HCT116 (cell line): Measurements from ENCODE around the gene LYPD5. TPM values are rescaled to one million over a fixed set of nuclear protein-coding genes. Genes with fewer than 3 reads are reported as not detected.

Experiments used
- ATAC-seq: fragments of 200-7000 bp; cut with Tn5 transposase; 2 replicates; pipeline ENCODE4 v1.9.1; 2020; ENCODE audit warnings: mild to moderate bottlenecking, moderate library complexity
- BruUV-seq: library from RNA; stranded (reverse); fragments of 400-500 nt; replicated peaks from 2 replicates; lab custom pipeline; 2021; lab: Mats Ljungman, UMichigan
- CTCF ChIA-PET: fragments of 300-600 bp; sonication (Branson Sonifier 250); formaldehyde crosslinking; loops from one replicate; lab custom pipeline; 2021; ENCODE audit warnings: antibody characterized with exemption; lab: Charles Lee
- POLR2A ChIA-PET: fragments of 300-600, 350-600 bp; sonication (Branson Sonifier 250); formaldehyde crosslinking; loops from one replicate; lab custom pipeline; 2021; ENCODE audit warnings: antibody characterized with exemption; lab: Charles Lee
- RAD21 ChIA-PET, 2 experiments: fragments of 300-600 bp; sonication (Branson Sonifier 250); formaldehyde crosslinking; loops; one replicate each; lab custom pipeline; 2023; ENCODE audit warnings: low total read pairs in 2 of 2; ENCODE audit not compliant: uncharacterized antibody in 2 of 2, unreplicated experiment in 2 of 2, low non-redundant PET in 1 of 2; lab: Charles Lee
- DNase-seq: peaks from one replicate; pipeline ENCODE4 v3.0.0-alpha.2; 2010; ENCODE audit warnings: low read depth, low spot score
- H2AFZ ChIP-seq: fragments of 200-600 bp; shearing (Covaris generic), sonication (generic); 2 replicates; pipeline ENCODE4 v1.6.1; 2017; ENCODE audit warnings: low read depth, mixed run types, mixed read lengths, antibody characterized with exemption, low read length; ENCODE audit not compliant: poor library complexity, severe bottlenecking
- H3K27ac ChIP-seq: 2 replicates; pipeline ENCODE4 v1.5.1; 2012; ENCODE audit warnings: low read depth, low read length
- H3K27me3 ChIP-seq: fragments of 200-600 bp; sonication (generic); 2 replicates; pipeline ENCODE4 v1.6.1; 2016; ENCODE audit warnings: mixed run types, low read length, mixed read lengths; ENCODE audit not compliant: insufficient read depth
- H3K36me3 ChIP-seq, 2 experiments: fragments of 200-500 bp in 1 of 2; fragments of 200-600 bp in 1 of 2; sonication (Bioruptor generic) in 1 of 2; sonication (generic) in 1 of 2; 2 replicates each; pipeline versions ENCODE4 v1.5.1 to v1.6.1; 2014 to 2016; ENCODE audit warnings: low read length in 2 of 2, inconsistent platforms in 1 of 2, mixed read lengths in 1 of 2, mixed run types in 1 of 2; ENCODE audit not compliant: insufficient read depth in 2 of 2, control insufficient read depth in 1 of 2
- H3K4me1 ChIP-seq, 2 experiments: fragments of 200-600 bp in 1 of 2; sonication (generic) in 1 of 2; 2 replicates each; pipeline versions ENCODE4 v1.5.1 to v1.6.1; 2012 to 2017; ENCODE audit warnings: low read length in 2 of 2, inconsistent platforms in 1 of 2, mild to moderate bottlenecking in 1 of 2, mixed read lengths in 1 of 2, mixed run types in 1 of 2, moderate library complexity in 1 of 2; ENCODE audit not compliant: insufficient read depth in 2 of 2, control insufficient read depth in 1 of 2
- H3K4me2 ChIP-seq: fragments of 200-600 bp; sonication (generic); 2 replicates; pipeline ENCODE4 v1.6.1; 2017; ENCODE audit warnings: mixed run types, low read length, mixed read lengths
- H3K4me3 ChIP-seq, 2 experiments: fragments of 200-600 bp in 1 of 2; sonication (generic) in 1 of 2; replicated peaks in 1 of 2; 2 replicates each; pipeline ENCODE4 v1.5.1; 2011 to 2016; ENCODE audit warnings: low read length in 2 of 2, control low read depth in 1 of 2, low read depth in 1 of 2, mild to moderate bottlenecking in 1 of 2, mixed read lengths in 1 of 2, mixed run types in 1 of 2
- H3K79me2 ChIP-seq: fragments of 200-600 bp; sonication (generic); 2 replicates; pipeline ENCODE4 v1.6.1; 2017; ENCODE audit warnings: mild to moderate bottlenecking, mixed run types, low read length, moderate library complexity, mixed read lengths; ENCODE audit not compliant: insufficient read depth
- H3K9ac ChIP-seq: fragments of 200-600 bp; sonication (generic); 2 replicates; pipeline ENCODE4 v1.6.1; 2016; ENCODE audit warnings: low read length, mixed read lengths
- H3K9me2 ChIP-seq: fragments of 200-600 bp; sonication (generic), shearing (Covaris generic); 2 replicates; pipeline ENCODE4 v1.6.1; 2017; ENCODE audit warnings: mixed run types, mild to moderate bottlenecking, moderate library complexity; ENCODE audit not compliant: insufficient read depth
- H3K9me3 ChIP-seq, 2 experiments: fragments of 200-500 bp in 1 of 2; fragments of 200-600 bp in 1 of 2; sonication (Bioruptor generic) in 1 of 2; sonication (generic) in 1 of 2; 2 replicates each; pipeline ENCODE4 v1.6.1; 2014 to 2017; ENCODE audit warnings: low read length in 2 of 2, mixed read lengths in 2 of 2, inconsistent platforms in 1 of 2, low read depth in 1 of 2, mild to moderate bottlenecking in 1 of 2, mixed run types in 1 of 2, moderate library complexity in 1 of 2; ENCODE audit not compliant: control insufficient read depth in 1 of 2, insufficient read depth in 1 of 2
- H4K20me1 ChIP-seq: fragments of 200-600 bp; sonication (generic), shearing (Covaris generic); 2 replicates; pipeline ENCODE4 v1.6.1; 2017; ENCODE audit warnings: mixed run types, mild to moderate bottlenecking, moderate library complexity; ENCODE audit not compliant: insufficient read depth
- CEBPB ChIP-seq: IDR thresholded peaks from 2 replicates; pipeline ENCODE4 v1.6.1; 2012; ENCODE audit warnings: low read depth
- ELF1 ChIP-seq: IDR thresholded peaks from 2 replicates; pipeline ENCODE4 v1.6.1; 2012; ENCODE audit warnings: low read depth, borderline replicate concordance
- EZH2 ChIP-seq: fragments of 200-600 bp; sonication (generic); IDR thresholded peaks from 2 replicates; pipeline ENCODE4 v1.6.1; 2017; ENCODE audit warnings: antibody characterized with exemption, mixed run types
- FOSL1 ChIP-seq: IDR thresholded peaks from 2 replicates; pipeline ENCODE4 v1.6.1; 2012; ENCODE audit warnings: low read depth
- JUND ChIP-seq: IDR thresholded peaks from 2 replicates; pipeline ENCODE4 v1.6.1; 2012
- POLR2A ChIP-seq: IDR thresholded peaks from 2 replicates; pipeline ENCODE4 v1.7.0; 2011; ENCODE audit warnings: borderline replicate concordance; ENCODE audit not compliant: insufficient read depth, insufficient read length; ENCODE audit errors: extremely low read depth
- POLR2AphosphoS5 ChIP-seq: IDR thresholded peaks from 2 replicates; pipeline ENCODE4 v1.6.1; 2011; ENCODE audit warnings: mild to moderate bottlenecking, low read depth, low read length, moderate library complexity
- RAD21 ChIP-seq: IDR thresholded peaks from 2 replicates; pipeline ENCODE4 v1.6.1; 2012; ENCODE audit warnings: low read depth, mild to moderate bottlenecking
- SP1 ChIP-seq: IDR thresholded peaks from 2 replicates; pipeline ENCODE4 v1.6.1; 2012; ENCODE audit warnings: low read depth
- YY1 ChIP-seq: IDR thresholded peaks from 2 replicates; pipeline ENCODE4 v1.6.1; 2011; ENCODE audit warnings: low read length, low read depth, moderate library complexity, mild to moderate bottlenecking; ENCODE audit not compliant: insufficient replicate concordance; ENCODE audit errors: extremely low read depth
- intact Hi-C: fragments of 100-400 bp; cut with micrococcal nuclease; formaldehyde crosslinking; loops from 2 replicates; pipeline ENCODE4 v1.10.0; 2022
- total RNA-seq: library from RNA; stranded (reverse); gene quantifications from one replicate; pipeline ENCODE4 v1.2.1, GENCODE V29; 2021; ENCODE audit not compliant: unreplicated experiment

The LYPD5 gene
- total RNA-seq, 1 experiment from 2014 or later: 7.6 TPM

- RAD21 ChIA-PET: no interaction called here
- H4K20me1 ChIP-seq: no peaks in the 10 kb centered on the region
- H3K4me3 ChIP-seq: no peak overlapping the region
- CTCF ChIA-PET: interaction anchor here (6.4 kb wide), 1 partner anchor 9 kb away, joined by 38 read pairs; no protein-coding TSS in a partner anchor
- H3K9me2 ChIP-seq: no peaks in the 10 kb centered on the region
- intact Hi-C loops: no loop called here
- no peaks in the 10 kb centered on the region for H3K9me3 ChIP-seq
- no peak overlapping the region for H2AFZ ChIP-seq
- H3K4me2 ChIP-seq: no peak overlapping the region
- ATAC-seq (no peak), DNase-seq (no peak)
- peaks cover 29 to 34% of the 10 kb centered on the region in 2 experiments for H3K4me1 ChIP-seq
- POLR2A ChIA-PET: no interaction called here
- TF ChIP-seq FOSL1 (no peak), SP1 (no peak), EZH2 (no peak), POLR2AphosphoS5 (no peak; the same call in 1 of the 2 replicates), YY1 (no peak)
- H3K27ac ChIP-seq: no peak overlapping the region; the same call in 1 of the 2 replicates
- H3K79me2 ChIP-seq: peaks cover 71% of the 10 kb centered on the region
- H3K36me3 ChIP-seq: peaks cover 29 to 52% of the 10 kb centered on the region in 2 experiments
- H3K27me3 ChIP-seq: no peaks in the 10 kb centered on the region
- no TSS peak for BruUV-seq
- H3K9ac ChIP-seq: no peak overlapping the region
Measured at GRCh38 chr19:43774103-43774939, 27.9 kb downstream of the LYPD5 start.

GRCh38 chr19:43773725-43774102, 28.5 kb downstream of the LYPD5 start:
- TF ChIP-seq POLR2A (no peak), ELF1 (no peak), JUND (no peak), RAD21 (no peak), YY1 (no peak), CEBPB (no peak), FOSL1 (no peak)
- Histone ChIP-seq H3K27ac (no peak overlapping the region; the same call in 1 of the 2 replicates), H2AFZ (no peak overlapping the region), H3K4me2 (no peak overlapping the region), H3K79me2 (peaks cover 65% of the 10 kb centered on the region), H3K36me3 (peaks cover 36 to 58% of the 10 kb centered on the region in 2 experiments), H3K4me1 (peaks cover 23 to 30% of the 10 kb centered on the region in 2 experiments), H3K9me3 (no peaks in the 10 kb centered on the region), H3K27me3 (no peaks in the 10 kb centered on the region), H3K9me2 (no peaks in the 10 kb centered on the region), H3K4me3 (no peak overlapping the region), H3K9ac (no peak overlapping the region), H4K20me1 (no peaks in the 10 kb centered on the region)
- intact Hi-C loops: no loop called here
- no peak for DNase-seq
- ATAC-seq: no peak
- BruUV-seq: no TSS peak
- RAD21 ChIA-PET: no interaction called here
- CTCF ChIA-PET: no interaction called here
- POLR2A ChIA-PET: no interaction called here
